ENCODE measurements around the gene UTS2.

Gene UTS2, protein sequence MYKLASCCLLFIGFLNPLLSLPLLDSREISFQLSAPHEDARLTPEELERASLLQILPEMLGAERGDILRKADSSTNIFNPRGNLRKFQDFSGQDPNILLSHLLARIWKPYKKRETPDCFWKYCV

DNA sequence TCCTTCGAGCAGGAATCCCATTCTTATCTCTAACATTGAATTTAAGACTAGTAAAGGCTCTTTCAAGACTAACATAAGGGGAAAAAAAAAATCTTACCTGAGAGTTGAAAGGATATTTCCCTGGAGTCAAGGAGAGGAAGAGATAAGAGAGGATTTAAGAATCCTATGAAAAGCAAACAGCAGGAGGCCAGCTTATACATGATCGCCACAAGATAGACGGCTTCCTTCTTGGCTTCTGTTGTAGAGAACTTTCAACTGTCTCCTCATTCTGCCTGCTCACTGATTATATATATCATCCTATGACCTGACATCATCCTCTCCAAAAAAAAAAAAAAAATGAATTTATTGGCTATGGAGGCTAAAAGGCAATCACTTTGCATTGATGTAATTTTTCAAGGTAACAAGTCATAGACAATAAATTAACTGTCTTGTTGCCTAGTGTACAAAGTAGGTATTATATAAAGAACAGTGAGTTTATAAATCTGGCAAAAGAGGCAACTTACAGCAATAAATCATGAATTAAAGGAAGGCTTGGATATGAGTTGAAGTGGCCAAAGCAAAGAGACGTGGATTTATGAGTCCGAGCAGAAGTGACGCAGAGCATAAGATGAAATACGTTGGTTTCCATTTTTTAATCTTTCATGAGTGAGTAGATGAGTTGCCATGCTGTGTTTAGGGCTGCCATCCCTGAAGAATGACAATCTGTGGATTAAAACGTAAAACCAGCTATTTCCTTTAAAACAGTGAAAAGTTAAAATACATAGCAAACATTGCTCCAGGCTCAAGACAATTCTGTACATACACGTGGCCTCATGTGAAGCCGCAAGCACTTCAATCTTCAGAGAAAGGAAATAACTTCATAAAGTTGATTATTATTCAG is at the start of gene UTS2:
Gene UTS2 (minus strand): TSS at position 262 of the 880 bp plus-strand sequence. CDS start 62 bp downstream, at position 200.
- DNase-seq: no peak

DNA sequence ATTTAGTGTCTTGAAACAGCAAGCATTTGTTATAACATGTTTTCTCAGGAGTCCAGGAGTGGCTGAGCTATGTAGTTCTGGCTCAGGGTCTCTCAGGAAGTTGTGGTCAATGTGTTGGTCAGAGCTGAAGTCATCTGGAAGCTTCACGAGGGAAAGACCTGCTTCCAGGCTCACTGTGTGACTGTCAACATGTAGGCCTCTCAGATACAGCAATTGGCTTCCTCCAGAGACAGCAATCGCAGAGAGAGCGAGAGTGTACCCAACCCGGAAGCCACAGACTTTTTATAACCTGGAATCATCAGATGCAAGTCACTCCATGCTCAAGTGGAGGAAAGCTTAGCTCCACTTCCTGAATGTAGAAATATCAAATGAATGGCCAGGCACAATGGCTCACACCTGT is 46.9 kb upstream of the UTS2 start:
- no peak for DNase-seq

DNA sequence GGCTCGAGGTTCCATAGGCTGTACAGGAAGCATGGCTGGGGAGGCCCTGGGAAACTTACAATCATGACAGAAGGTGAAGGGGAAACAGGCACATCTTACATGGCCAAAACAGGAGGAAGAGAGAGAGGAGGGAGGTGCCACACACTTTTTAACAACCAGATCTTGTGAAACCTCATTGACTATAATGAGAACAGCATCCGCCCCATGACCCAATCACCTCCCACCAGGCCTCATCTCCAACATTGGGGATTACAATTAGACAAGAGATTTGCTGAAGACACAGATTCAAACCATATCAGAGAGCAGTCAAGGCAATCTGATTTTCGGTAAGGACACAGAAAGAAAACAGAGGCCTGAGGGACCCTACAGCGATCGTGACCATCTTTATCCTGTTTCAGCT is 46.1 kb upstream of the UTS2 start:
- no peak for DNase-seq

DNA sequence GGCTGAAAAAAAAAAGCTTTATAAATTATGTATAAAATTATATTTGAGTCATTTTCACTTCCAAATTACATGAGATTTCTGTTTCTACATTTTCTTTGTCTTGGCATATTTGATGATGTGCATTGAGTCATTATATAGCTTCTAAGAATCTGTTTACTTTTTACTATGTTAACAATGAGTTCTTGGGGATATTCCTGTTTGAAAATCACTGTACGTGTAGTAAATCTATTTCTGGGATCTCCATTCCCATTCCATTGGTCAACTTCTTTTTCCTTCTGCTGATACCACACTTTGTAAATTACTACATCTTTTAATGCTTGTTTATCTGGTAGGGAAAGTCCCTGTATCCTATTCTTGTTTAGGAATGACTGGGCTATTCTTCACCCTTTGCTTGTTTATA is 44.1 kb upstream of the UTS2 start:
- no peak for DNase-seq

DNA sequence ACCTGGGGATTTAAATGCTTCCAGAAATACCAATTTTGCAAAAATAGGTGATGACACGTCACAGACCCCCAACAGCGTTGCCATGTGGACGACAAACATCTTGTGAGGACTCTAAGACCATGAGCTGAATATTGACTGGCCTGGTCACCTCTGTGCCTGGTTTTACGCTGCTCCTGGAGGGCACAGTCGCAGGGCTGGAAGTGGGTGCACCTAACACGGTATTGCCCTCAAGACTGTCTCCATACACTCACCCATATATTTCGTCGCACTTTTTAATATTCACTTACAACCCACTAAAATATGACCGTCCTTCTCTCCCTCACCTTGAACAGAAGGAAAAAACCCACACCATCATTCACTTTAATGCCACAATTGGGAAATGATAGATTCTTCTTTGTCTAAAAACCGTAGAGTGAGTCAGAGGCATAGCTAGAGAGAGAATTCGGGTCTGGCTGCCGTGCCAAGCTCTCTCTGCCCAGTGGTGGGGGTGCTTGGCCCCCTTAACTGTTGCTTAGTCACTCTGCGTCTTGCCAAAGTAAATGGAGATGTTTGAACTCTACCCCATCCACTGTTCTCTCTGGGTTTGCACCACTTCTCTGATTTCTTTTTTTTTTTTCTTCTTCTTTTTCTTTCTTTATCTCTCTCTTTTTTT is 40.8 kb upstream of the UTS2 start:
- no peak for DNase-seq

DNA sequence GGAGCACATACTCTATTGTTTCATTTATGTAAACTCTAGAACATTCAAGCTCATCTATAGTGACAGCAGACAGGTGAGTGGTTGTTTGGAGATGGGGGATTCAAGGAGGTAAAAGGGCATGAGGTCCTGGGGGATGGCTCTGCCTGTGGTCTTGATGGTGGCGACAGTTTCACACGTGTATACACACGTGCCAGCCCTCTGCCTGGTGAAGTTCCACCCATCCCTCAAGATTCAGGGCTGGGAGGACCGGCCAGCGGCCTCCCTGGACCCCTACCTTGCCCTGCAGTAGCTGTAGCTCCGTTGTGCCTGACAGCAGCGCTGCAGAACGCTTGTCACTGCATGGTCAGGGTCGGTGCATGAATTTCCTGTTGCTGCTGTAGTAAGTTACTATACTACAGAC is 38.9 kb upstream of the UTS2 start:
- DNase-seq: no peak

DNA sequence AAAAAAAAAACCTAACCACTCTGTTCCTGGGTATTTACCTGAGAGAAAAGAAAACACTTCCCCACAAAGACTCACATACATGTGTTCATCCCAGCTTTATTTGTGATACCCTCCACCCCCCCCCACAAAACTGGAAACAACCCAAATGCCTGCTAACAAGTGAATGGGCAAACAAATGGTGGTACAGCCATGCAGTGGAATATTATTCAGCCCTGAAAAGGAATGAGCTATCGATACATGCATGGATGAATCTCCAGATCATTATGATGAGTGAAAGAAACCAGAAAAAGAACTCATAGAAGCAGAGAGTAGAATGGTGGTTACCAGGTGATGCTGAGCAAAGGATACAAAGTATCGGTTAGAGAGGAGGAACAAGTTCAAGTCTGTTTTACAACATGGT is 38.0 kb upstream of the UTS2 start:
- DNase-seq: no peak

DNA sequence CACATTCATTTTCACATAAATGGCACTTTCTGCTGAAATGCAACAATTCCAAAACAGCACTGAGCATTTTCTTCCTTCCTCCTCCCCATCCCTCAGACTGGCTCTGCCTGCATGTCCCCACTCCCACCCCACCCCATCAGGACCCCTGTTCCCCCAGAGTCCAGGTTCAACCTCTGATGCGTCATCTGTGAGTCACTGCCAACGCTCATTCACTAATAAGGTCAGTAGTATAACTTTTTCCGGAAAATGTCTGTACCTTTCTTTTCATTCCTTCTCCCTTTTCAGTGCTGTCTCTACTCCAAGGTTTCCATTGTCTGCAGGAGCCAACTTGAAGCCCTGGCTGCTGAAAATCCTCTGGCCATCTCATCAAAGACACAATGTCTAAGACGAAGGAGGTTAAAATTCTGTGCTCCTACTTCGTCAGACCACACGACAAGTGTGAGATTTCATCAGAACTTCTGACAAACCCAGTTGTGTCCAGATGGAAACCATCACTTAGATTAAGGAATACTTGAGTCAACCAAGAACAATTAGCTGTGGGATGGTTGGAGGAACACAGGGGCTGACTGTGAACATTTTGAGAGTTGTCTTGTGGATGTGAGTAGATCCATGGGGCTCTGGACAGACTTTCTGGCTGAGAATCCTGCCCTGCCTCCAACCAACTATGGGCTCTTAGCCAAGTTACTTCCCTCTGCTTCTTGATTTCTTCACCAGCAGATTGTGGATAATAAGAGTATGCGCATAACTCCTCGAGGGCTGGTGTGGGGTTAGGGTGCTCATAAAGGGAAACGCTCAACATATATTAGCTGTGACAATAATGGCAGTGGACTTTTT is 35.6 kb upstream of the UTS2 start:
- no peak for DNase-seq

DNA sequence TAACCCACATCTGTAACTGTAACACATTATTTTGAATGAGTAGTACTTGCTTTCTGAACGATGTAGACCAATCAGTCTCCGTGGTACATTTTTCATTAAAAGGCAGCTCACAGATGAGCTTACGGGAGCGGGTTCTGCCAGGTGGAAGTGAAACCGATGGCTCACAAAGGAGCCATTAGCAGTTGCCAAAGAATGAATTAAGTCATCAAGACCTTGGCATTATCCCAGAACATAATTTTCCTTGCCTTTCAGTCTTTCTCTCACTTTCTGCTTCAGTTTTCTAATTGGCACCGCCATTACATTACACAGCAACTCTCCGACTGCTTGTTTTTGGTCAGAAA is 33.5 kb upstream of the UTS2 start:
- no peak for DNase-seq

DNA sequence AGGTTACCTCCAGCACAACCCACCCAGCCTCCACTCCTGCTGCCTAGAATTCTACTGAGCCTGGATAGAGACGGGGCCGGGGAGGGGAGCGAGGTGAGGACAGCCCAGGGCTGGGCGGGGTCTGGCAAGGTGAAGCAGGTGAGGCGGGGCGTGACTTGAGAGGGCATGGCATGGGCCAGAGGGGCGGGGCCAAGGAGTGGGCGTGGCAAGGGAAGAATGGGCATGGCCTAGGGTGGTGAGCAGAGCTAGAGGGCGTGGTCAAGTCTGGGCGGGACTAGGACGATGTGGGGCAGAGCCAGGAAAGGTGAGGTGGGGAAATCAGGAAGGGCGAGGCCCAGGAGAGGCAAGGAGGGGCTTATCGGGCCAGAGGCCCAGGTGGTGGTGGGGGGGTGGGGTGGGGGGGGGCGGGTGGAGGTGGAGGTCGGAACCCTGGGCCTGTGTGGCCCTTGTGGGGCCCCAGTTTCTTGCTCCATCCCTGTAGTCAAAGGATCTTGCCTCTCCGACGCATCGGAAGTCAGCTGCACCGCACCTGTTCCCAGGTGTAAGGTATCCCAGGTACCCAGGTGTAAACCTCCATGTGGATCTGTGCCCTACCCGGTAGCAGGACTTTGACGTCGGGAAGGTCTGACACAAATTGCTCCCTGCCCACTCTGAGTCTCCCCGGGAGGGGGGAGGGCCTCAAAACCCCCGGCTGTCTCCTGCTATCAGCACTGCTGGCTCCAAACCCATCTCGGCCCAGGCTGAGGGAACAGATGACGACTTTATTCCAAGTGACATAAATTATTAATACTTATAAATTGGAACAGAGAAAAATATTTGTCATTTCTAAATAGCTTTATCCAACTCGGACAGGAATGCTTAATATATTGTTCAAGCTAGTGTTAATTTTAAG is 32.9 kb upstream of the UTS2 start:
- no peak for DNase-seq

DNA sequence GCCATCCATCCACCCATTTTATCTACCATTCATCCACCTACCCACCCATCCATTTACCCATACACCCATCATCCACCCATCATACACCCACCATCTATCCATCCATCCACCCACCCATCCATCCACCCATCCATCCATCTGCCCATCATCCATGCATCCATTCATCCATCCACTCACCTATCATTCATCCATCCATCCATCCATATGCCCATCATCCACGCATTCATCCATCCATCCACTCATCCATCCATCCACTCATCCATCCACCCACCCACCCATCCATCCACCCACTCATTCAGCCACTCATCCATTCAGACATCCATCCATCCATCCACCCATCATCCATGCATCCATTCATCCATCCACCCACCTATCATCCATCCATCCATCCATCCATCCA is 31.9 kb upstream of the UTS2 start:
- no peak for DNase-seq

DNA sequence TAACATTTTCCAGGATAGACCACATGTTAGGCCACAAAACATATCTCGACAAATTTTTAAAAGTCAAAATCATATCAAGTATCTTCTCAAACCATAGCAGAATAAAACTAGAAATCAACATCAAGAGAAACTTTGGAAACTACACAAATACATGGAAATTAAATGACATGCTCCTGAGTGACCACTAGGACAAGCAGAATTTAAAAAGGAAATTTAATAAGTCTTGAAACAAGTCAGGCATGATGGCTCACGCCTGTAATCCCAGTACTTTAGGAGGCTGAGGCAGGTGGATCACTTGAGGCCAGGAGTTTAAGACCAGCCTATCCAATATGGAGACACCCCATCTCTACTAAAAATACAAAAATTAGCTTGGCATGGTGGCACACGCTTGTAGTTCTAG is 26.4 kb upstream of the UTS2 start:
- no peak for DNase-seq

DNA sequence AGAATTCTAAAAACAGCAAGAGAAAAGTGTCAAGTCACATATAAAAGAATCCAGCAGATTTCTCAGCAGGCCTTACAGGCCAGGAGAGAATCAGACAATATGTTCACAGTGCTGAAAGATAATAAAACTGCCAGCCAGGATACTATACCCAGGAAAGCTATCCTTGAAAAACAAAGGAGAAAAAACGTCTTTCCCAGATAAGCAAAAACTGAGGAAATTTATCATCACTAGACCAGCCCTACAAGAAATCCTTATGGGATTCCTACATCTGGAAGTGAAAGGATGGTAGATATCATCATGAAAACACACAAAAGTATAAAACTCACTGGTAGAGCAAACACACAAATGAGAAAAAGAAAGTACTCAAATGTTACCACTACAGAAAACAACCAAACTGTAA is 25.2 kb upstream of the UTS2 start:
- no peak for DNase-seq

DNA sequence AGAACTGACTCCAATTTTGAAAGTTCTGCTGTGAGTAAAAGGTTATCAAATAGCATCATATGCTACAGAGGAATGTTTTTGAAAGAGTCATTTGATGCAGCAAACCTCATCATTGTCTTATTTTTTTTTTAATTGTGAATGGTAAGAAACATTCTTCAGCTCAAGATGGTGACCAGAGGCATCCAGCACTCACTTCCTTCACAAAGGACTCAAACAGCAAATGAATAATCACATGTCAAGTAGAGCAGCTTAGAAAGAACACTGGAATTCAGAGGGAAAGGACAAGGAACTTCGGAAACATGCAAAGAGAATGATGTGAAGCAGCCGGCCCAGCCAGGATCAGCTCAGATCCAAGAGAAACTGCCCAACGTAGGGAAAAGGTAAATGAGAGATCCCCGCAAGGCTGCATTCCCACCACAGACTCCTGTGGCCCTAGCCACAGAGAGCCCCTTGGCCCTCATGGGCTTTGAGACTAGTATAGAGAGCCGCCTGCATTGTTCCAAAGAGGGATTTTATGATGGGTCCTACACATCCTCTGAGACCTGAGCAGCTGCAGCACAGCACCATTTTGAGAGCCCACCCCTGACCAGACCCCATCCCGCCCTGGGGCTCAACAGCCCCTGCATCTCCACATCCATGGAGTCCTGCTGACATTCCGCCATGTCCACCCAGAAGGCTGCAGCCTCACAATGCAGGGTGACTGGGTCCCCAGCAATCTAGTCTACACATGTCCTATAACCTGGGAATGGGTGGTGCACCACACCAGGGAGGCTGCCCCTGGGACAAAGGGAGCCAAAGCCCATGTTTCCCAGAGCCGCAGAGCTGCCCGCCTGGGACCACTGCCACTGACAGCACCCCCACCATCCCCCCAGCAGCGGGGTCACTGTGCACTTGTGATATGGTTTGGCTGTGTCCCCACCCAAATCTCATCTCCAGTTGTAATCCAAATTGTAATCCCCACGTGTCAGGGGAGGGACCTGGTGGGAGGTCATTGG is 21.2 kb upstream of the UTS2 start:
- no peak for DNase-seq

DNA sequence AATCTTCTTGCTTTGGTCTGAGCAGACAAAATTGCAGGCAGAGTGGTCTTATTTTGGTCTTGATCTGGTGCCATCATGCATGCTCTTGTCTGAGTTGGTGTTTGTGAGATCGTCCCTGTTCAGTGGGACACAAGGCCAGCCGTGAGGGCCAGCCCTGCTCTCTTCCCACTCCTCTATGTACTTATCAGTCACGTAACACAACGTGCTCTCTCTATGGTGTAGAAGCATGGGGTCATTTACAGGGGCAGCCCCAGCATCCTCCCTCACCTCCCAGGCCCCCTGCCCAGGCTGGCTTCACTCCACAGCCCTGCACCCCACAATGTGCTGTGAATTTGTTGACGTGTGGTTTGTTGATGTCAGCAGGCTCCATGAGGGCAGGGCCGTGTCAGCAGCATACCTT is 18.3 kb upstream of the UTS2 start:
- DNase-seq: no peak

DNA sequence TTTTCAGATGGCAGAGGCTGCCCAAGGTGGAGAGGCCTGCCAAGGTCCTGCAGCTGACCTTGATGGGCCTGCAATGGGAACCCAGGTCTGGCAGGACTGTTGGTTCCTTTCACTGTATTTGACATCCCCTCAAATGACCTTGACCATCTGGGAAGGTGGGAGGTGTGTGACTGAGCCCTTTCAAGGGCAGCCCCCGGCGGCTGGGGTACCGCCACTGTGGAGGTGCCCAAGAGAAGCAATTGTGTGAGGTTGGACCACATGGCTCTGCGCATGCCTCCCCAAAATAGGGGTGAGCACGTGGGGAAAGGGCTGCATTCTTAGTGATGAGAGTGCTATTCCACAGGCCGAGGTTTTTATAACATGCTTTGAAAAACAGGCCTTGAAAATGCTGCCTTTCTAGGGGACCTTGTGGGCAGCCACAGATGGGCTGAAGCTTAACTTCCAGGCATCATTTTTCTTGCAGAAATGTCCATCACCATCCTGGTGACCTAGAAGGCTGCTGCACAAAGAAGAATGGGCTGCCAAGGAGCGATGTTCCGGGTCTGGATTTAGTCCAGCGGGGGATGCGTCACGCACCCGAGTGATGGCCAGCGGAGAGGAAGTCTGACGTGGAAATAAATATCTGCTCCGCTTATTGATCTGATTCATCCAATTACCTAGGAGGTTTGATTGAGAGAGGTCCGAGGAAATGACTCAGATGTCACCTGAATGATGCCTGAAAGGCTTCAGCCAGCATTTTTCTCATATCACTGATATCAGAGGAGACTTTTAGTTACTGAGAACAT is 16.5 kb upstream of the UTS2 start:
- no peak for DNase-seq

DNA sequence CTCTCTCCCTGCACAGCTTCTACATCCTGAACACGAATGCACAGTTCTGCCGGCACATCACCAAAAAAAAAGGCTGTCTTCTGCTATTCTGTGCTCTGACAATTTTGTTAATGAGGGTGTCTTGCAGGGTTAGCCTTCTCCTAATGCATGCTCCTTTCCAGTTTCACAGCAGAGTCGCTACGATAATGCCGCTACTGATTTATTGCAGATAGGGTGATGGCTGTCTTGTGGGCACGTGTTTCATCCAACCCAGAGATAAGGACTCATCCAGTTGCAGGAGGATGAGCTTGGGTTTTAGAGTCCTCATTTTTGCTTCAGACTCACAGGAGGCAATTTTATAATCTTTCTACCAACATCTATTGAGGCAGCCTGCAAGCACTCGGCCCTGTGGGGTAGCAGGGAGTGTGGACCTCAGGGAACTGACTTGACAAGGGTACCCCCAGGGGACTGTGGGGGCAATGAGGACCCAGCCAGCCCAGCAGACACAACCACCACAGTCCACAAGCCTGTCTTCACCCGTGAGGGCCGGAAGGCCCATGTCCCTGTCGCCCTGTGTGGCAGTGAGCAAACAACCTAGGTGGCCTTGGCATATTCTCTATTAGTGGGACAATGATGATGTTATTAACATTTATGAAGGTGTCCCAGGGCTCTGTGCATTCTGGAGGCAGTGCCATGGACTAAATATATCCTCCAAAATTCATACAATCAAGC is 15.4 kb upstream of the UTS2 start:
- DNase-seq: no peak

DNA sequence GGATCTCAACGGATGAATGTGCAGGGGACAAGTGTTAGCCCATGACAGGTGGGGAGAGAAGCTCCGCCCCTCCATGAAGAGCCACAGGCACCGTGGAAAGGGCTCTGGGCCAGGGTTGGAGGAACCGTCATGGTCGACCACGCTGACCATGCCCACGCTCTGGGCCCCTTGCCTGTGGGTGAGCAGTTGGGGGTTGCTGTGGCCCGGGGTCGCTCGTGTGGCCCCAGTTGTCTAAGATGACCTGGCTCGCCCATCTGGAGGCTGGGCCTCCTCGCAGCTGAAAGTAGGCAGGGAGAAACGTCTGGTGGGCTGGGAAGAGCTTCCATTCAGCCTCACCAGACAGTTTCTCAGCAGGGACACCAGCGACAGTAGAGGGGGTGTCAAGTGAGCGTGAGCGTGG is 13.1 kb upstream of the UTS2 start:
- no peak for DNase-seq

DNA sequence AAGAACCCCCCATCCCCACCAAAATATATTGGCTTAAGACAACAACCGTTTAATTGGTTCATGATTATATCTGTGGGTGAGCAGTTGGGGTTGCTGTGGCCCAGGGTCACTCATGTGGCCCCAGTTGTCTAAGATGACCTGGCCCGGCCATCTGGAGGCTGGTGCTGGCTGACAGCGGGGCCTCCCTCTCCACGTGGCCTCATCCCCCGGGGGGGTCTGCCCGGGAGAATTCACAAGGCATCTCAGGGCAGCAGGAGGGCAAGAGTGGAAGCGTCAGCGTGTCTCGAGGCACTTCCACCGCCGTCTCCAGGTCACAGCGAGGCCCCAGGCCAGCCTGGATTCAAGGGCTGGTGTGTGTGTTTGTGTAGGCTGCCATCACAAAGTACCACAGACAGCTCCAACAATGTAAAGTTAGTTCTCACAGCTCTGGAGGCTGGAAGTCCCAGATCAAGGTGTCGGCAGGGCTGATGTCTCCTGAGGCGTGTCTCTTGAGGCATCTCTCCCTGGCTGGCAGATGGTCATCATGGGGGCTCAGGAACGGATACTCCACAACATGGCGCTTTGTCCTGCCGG is 11.0 kb upstream of the UTS2 start:
- no peak for DNase-seq

Data from CD4-positive, alpha-beta T cell treated with Interleukin-12 subunit alpha and Interleukin-12 subunit beta, for 1 hour (primary cell).